Left hindlimb (tissue), 1 donor: ENCODE results near the gene ZNF649.

Source experiments
- DNase-seq: peaks from one replicate; pipeline ENCODE4 v3.0.0-alpha.2; 2018

Gene ZNF649

DNA sequence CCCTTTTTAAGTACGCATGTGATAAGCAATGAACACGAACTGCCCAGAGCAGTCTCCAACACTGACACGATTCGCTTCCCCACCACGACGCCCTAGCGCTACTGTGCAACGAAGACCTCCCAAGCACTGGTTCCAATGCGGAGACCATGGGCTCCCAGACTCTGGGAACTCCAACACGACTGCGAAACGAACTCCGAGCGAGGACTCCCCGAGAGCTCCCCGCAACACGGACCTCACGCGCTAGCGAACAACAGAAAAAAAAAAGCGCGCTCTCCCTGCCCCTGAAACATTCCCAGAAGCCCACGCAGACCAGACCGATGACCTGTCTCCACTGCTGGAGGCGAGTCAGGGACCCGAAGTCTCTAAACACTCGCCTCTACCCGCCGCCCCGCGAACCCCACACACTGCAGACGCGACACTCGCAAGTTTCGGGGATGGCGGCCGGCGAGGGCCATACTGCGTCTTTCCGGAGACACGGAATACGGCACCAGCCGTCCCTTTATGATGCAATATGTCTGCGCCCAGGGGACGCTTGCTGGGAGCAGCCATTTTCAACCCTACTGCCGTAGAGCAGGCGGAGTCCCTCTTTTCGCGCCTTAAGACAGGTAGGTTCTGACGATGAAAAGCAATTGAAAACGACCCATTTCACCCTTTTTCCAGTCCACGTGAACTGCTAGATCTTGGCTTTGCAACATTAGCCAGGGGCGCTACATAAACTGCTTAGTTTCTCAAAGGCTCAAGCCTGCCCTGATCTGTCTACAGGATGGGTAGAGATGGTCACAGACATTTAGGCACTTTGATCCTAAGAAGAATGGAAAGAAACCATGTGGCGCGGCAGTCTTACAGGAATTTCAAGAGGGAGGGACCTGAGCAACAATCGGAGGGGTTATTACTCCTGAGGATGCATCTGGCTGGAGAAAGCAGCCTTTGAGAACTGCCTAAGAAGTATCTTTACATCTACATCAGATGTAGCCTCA lies 17.0 kb downstream of the ZNF649 start, which contains the start of gene ZNF577:
ZNF577 (minus strand) TSS at position 430 of the 977 bp plus-strand sequence. CDS start 7,569 bp downstream, outside the sequence.
- DNase-seq, result peak; percentile 93

DNA sequence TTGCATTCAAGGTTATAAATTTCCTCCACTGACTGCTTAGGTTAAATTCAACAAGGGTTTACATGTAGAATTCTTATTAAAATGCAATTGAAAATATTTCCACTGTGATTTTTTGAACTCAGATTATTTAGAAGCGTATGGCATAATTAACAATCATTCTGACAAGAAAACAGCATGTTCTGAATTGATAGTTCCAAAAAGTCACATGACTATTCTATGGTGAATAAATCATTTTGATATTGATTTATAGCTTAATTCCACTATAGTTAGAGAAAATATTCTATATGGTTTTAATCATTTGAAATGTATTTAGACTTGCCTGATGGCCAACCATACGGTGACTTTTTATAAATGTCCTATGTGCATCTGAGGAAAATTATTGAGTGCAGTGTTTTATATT lies 20.1 kb downstream of the ZNF649 start:
- DNase-seq, result no peak

DNA sequence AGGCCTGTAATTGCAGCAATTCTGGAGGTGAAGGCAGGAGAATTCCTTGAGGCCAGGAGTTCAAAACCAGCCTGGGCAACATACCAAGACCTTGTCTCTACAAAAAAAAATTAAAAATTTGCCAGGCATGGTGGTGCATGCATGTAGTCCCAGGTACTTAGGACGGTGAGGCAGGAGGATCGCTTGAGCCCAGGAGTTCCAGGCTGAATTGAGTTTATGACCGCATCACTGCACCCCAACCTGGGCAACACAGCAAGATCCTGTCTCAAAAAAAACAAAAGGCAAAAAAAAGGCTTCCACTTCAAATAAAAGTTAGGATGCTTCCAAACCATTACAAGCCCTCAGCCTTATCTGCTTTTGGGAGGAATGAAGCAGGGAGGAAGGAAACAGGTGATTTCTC lies 22.3 kb downstream of the ZNF649 start:
- no peak for DNase-seq

DNA sequence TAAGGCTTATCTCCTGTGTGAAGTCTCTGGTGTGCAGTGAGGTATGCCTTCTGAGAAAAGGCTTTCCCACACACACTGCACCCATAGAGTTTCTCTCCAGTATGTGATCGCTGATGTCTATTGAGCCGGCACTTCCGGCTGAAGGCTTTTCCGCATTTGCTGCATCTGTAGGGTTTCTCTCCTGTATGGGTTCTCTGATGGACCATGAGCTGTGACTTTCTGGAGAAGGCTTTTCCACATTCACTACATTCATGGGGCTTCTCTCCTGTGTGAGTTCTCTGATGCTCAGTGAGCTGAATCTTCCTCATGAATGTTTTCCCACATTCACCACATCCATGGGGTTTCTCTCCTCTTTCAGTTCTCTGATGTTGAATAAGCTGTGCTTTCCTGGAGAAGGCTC lies 31.7 kb downstream of the ZNF649 start:
- DNase-seq, result no peak

DNA sequence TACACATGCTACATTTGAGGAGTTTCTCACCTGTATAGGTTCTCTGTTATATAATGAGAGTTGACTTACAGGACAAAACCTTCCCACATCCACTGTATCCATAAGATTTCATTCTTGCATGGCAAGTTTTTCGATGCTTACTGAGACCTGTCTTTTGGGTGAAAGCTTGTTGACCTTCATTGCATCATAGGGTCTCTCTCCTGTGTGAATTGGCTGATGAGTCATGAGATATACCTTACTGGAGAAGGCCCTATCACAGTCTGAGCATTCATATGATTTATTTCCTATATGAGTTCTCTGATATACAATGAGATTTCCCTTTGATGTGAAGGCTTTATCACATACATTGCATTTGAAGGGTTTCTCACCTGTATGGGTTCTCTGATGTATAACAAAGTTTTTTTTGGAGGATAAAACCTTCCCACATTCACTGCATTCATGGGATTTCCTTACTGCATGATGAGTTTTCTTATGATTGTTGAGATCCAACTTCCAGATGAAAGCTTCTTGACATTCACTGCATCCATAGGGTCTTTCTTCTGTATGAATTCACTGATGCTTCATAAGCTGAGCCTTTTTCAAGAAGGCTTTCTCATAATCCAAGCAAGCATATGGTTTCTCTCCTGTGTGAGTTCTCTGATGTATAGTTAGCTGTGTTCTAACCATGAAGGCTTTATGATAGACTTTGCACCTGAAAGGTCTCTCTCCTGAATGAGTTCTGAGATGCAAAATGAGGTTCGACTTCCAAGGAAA lies 42.8 kb downstream of the ZNF649 start:
- no peak for DNase-seq
